Subcutaneous adipose tissue (tissue), 4 donors: ENCODE results near the gene PPIF. TPM values are rescaled to one million over a fixed set of nuclear protein-coding genes. Genes with fewer than 3 reads are reported as not detected.

Source experiments
- total RNA-seq, 4 donors: library from RNA; depleted of rRNA; stranded (reverse); fragments of >200 nt; gene quantifications; one replicate each; pipeline ENCODE4 v1.1.0, GENCODE V29; 2016
- TF ChIP-seq, protein P1 (sequence below): fragments of 450-650 bp; IDR thresholded peaks from one replicate; pipeline ENCODE4 v1.5.1; 2016; ENCODE audit warnings: low read depth, mild to moderate bottlenecking, control low read depth, antibody characterized with exemption, moderate library complexity

The PPIF gene
- total RNA-seq, 4 donors from 2014 or later: 13.0 to 55.2 (median 29.8) TPM

DNA sequence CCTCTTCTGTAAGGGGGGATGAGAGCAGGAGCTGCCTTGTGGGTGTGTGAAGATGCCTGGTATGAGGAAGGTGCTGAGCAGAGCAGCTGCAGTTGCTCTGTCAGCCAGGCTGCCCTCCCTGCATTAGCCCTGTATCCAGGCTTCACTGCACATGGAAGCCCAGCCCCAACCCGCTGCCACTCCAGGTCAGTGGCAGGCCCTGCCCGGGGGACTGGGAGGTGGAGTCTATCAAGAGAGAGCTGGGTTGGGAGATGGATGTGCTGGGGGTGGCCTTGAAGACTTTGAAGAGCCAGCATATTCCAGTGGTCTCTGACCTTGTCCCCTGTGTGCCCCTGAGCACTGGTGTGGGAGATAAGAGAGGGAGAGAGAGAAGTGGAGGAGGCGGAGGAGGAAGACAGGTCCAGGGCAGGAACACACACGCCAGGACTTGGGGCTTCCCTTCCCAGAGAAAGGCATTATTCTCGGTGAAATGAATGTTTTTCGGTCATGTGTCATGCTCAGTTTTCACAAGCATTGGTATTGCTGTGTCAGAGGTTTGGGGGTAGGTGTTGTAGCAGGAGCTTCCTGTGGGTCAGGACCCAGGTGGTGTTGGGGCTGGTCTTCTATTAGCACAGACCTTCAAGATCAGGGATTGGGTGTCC is 2.6 kb downstream of the PPIF start:
- TF ChIP-seq, protein P1, sequence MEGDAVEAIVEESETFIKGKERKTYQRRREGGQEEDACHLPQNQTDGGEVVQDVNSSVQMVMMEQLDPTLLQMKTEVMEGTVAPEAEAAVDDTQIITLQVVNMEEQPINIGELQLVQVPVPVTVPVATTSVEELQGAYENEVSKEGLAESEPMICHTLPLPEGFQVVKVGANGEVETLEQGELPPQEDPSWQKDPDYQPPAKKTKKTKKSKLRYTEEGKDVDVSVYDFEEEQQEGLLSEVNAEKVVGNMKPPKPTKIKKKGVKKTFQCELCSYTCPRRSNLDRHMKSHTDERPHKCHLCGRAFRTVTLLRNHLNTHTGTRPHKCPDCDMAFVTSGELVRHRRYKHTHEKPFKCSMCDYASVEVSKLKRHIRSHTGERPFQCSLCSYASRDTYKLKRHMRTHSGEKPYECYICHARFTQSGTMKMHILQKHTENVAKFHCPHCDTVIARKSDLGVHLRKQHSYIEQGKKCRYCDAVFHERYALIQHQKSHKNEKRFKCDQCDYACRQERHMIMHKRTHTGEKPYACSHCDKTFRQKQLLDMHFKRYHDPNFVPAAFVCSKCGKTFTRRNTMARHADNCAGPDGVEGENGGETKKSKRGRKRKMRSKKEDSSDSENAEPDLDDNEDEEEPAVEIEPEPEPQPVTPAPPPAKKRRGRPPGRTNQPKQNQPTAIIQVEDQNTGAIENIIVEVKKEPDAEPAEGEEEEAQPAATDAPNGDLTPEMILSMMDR: no peak

DNA sequence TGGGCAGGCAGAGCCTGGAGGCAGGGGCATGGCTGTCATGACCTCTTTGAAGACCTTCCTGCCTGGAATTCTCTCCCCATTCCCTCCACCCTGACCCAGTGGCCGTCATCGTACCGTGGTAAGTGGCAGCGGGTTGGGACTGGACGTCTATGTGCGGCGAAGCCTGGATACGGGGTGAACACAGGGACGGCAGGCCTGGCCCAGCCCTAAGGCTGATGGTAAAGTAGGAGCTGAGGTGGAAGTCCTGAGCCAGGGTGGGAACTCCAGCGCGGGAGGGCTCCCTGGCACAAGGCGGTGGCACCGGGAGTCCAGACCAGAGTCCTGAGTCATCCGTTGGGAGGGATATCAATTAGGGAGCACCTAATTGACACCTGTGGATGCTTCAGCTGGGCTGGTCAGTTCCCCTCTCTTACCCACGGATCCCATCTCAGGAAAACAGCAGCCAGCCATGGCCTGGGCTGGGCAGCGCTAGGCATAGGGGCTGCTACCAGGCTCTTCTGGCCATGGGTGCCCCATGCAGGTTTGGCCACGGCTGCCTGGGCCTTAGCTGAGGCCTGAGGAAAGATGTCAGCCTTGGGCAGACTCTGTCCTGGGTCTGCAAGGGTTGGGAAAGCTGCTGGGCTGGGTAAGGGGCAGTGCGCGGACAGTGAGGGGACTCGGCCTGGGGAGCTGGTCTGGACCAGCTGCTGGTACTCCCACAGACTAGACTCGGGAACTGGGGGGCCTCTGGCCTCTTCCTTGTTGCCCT is 3.3 kb downstream of the PPIF start:
- TF ChIP-seq, protein P1: no peak

DNA sequence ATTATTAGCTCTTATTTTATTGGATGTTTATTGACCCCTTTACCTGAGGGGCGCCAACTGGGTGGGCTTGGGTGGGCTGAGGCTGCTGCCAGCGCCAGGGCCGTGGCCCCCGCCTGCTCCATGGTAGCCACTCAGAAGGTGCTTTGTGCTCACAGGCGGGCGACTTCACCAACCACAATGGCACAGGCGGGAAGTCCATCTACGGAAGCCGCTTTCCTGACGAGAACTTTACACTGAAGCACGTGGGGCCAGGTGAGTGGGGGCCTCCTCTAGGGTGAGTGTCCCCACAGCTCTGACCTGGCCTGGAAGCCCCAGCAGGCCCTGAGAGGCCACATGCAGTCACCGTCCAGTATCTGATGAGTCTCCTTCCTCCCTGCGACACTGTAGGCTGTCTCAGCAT is 4.1 kb downstream of the PPIF start:
- TF ChIP-seq, protein P1: no peak

DNA sequence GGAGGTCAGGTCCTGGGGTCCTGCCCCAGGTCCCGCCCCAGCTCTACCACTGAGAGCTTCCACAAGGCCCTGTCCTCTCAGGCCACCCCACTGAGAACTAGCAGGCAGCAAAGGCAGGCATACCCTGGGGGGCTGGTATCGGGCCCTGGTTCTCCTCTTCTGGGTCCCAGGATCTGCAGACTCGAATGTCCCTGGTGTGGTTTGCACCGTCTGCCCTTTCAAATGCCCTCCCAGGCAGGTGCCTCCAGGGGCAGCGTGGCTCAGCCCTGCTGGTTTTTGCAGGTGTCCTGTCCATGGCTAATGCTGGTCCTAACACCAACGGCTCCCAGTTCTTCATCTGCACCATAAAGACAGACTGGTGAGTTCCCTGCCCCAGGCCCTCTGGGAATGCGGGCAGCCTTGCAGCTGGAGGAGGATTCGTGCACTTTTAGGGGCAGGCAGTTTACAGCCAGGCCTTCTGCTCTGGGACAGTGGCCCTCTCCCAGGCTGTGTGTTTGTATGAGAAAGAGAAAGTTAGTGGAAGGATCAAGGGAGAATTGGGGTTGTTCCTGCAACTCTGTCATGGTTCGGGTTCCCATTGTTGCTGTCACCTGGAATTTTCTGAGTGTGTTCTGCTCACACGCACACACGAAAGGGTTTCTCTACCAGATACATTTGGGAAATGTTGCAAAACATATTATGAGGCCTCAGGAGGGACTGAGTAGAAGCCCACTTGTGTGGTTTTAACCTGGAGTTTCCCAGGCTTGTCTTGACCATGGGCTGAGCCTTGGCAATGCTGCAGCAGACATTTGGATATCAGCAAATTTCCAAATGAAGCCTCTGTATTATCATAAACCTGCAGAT is 5.0 kb downstream of the PPIF start:
- TF ChIP-seq, protein P1: no peak

DNA sequence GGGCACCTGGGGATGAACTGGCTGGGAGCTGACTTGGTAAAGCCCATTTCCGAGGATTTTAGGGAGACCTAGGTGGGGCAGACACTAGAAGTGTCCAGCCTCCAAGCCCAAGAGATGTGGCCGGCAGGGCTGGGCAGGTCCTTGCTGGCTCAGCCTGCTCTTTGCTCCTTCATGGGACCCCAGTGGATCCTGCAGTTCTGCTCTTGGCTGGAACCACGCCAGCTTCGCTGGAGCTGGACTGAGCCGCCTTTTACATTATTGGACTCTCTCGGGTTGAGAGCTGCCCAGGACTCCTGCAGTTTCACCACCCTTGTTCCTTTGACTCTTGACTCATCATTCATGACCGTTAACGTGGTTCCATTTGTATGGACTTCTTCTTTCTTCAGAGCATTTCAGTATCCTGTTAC is 5.7 kb downstream of the PPIF start:
- TF ChIP-seq, protein P1: no peak

DNA sequence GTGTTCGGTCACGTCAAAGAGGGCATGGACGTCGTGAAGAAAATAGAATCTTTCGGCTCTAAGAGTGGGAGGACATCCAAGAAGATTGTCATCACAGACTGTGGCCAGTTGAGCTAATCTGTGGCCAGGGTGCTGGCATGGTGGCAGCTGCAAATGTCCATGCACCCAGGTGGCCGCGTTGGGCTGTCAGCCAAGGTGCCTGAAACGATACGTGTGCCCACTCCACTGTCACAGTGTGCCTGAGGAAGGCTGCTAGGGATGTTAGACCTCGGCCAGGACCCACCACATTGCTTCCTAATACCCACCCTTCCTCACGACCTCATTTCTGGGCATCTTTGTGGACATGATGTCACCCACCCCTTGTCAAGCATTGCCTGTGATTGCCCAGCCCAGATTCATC is 6.5 kb downstream of the PPIF start:
- TF ChIP-seq, protein P1: no peak

DNA sequence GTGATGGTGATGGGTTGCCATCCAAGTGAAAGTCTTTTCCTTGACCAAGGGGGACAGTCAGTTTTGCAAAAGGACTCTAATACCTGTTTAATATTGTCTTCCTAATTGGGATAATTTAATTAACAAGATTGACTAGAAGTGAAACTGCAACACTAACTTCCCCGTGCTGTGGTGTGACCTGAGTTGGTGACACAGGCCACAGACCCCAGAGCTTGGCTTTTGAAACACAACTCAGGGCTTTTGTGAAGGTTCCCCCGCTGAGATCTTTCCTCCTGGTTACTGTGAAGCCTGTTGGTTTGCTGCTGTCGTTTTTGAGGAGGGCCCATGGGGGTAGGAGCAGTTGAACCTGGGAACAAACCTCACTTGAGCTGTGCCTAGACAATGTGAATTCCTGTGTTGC is 6.9 kb downstream of the PPIF start:
- TF ChIP-seq, protein P1: no peak
